Measurements from ENCODE around the gene CYP2B6.

GRCh38 chr19:41014643-41015042, 23.6 kb downstream of the CYP2B6 start:
- TF ChIP-seq CTCF (IDR thresholded peaks at IDR 0.05) (no peak), EP300 (IDR thresholded peaks at IDR 0.05) (no peak), POLR2AphosphoS5 (IDR thresholded peaks at IDR 0.05) (no peak)

Measured in stomach (tissue), 4 donors.